ENCODE results near the gene PAFAH1B2. TPM values are rescaled to one million over a fixed set of nuclear protein-coding genes. Genes with fewer than 3 reads are reported as not detected.

PAFAH1B2 gene
- polyA plus RNA-seq, 6 donors from 2014 or later: 18.0 to 23.3 (median 20.9) TPM

DNA sequence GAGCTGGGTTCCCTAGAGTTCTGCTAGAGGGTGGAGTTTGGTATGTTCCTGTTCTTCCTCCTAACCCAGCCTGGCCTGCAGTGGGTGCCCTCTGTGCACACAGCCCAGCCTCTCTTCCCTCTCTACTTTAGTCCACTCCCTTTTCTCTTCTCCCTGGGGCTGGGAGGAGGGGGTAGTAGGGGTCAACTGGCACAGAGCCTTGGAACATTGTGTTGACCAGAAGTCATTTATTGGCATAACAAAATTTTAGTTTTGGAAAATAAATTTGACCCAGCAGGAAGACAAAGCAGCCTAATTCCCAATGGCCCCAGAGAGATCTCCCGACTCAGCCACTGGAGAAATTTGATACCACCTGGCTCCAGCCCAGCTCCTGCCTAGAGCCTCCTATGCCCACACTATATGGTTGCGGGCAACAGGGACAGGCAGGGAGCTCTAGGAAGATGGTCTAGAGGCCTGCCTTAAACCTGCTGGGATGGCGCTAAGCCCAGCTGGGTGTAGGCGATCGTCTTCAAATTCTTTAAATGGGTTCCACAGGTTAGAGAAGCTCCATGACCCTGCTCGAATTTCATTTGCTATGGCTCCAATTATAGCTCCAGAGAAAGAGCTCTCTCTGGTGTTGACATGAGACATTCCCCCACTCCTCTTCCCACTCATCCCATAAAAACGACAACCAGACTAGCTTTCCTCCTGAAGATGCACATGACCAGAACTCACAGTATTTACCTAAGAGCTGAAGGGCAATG lies 77.9 kb downstream of the PAFAH1B2 start:
- H3K36me3 Mint-ChIP-seq: peaks cover 9 to 20% of the 10 kb centered on the region in 2 donors

DNA sequence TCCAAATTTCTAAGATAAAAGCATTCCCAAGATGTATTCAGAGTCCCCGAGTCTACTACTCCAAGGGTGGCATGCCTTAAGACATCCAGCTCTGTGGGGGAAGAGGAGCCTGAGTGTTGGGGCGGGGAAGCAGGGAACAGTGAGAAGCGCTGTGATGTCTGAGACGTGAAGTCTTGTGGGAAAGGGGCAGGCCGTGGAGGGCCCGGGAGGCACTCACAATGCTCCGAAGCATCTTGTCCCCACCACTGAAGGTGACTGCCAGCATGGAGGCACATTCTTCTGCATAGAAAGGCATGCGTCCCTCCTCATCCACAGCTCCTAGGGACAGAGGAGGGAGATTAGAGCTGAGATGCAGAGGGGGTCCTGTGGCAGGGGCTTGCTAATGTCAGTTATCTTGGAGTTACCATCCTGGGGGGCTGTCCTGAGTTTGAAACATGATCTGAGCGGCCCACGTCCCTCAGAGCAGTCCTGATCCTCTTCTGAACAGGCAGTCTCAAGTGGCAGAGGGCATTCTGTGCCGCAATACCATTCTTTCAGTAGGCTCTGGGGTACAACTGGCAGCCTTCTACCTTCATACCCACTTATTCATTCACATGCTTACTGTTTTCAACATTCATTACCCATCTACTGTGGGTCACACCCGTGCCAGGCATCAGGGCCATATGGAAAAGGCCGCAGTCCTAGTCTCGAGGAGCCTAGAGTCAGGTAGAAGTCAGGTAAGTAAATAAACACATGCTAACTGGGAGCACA lies 79.1 kb downstream of the PAFAH1B2 start:
- Mint-ChIP-seq H3K27ac (peak overlapping the region in 1 of 6 donors; percentile 77), H3K36me3 (peaks cover 13 to 24% of the 10 kb centered on the region in 2 donors), H3K9me3 (no peaks in the 10 kb centered on the region), H3K4me3 (no peak overlapping the region), H3K27me3 (no peaks in the 10 kb centered on the region), H3K4me1 (peaks cover 9 to 20% (median 15%) of the 10 kb centered on the region in 3 donors)
- ATAC-seq (ENCODE audit: low read depth in 2 of 2) (no peak), DNase-seq (no peak)

More for the DNA sequence above, 77.9 kb downstream of the PAFAH1B2 start:
- peaks cover 7 to 17% (median 10%) of the 10 kb centered on the region in 3 donors for H3K4me1 Mint-ChIP-seq
- no peak for ATAC-seq (ENCODE audit: low read depth in 2 of 2)
- H3K9me3 Mint-ChIP-seq: no peaks in the 10 kb centered on the region
- peak overlapping the region in 4 of 6 donors; percentile 6 to 79 (median 68) for H3K27ac Mint-ChIP-seq
- no peak for DNase-seq
- no peaks in the 10 kb centered on the region for H3K27me3 Mint-ChIP-seq
- no peak overlapping the region for H3K4me3 Mint-ChIP-seq

DNA sequence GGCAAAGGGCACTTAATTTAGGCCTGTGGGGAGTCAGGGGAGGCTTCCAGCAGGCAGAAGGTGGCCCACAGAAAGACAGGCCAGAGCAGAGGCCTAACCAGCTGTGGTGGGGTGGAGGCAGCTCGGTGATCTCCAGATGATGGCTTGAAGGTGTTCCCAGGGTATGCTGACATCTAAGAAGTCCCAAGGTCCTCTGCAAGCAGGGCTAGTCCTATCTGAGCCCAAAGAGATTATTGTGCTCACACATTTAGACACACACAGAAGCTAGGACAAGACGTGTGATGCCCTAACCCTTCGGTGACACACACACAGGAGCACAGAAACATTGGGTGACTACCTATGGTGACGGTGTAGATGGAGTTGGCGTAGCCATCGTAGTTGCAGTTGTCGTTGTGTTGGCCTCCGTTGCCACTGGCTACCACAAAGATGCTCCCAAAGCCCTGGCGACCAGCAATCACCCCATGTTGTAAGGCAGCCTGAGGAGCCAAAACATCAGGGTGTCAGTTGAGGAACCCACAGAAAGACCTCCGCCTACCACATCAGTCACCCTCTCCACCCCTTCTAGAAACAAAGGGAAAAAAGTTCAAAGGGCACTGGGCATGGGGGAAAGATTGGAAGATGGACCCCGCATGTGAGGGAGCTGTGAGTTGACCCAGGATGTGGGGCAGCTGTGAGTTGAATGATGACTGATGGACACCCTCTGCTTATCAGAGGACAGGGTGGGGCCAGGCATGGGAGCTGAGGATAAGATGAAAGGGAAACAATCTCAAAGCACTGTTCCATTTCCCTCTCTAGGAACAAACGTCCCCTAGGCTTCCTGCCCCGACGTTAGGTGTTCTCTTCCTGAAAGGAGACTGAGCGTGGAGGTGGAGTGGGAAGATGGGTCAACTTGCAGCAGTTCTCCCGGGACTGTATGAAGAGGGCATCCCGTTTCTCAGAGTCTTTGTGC lies 79.9 kb downstream of the PAFAH1B2 start:
- no peaks in the 10 kb centered on the region for H3K9me3 Mint-ChIP-seq
- H3K27ac Mint-ChIP-seq: peak overlapping the region in 3 of 6 donors; percentile 15 to 66 (median 58)
- peaks cover 11 to 28% (median 19%) of the 10 kb centered on the region in 3 donors for H3K4me1 Mint-ChIP-seq
- no peak for ATAC-seq (ENCODE audit: low read depth in 2 of 2)
- H3K4me3 Mint-ChIP-seq: no peak overlapping the region
- H3K36me3 Mint-ChIP-seq: peaks cover 15 to 22% of the 10 kb centered on the region in 2 donors
- no peak for DNase-seq
- no peaks in the 10 kb centered on the region for H3K27me3 Mint-ChIP-seq

DNA sequence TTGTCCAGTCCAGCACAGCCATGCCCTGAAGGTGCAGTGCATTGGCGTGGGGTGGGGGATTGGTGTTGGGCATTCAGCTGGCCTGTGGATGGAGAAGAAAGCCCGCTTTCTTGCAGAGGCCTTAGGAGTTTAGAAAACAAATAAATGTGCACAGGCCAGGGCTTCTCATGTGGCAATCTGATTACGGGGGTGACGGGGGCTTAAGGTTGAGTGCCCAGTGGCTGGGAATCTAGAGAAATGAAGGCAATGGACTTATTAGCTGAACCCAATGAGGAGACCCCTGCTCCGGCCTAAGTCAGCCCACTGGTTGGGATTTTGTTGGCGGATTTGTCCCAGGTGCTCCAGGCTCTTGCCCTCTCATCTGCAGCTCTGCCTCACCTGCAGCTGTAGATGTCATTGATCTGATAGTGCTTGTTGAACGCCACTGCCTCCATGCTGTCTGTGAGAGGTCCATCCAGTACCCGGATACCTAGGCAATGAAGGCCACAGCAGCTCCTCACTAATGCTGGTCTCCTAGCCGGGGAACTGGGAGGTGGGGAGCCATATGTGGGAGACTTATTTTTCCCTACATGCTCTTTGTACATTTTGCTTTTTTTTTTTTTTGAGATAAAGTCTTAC lies 81.6 kb downstream of the PAFAH1B2 start:
- DNase-seq (no peak), ATAC-seq (ENCODE audit: low read depth in 2 of 2) (no peak)
- H3K9me3 Mint-ChIP-seq: no peaks in the 10 kb centered on the region
- no peak overlapping the region for H3K4me3 Mint-ChIP-seq
- H3K27me3 Mint-ChIP-seq: no peaks in the 10 kb centered on the region
- H3K27ac Mint-ChIP-seq: peak overlapping the region in 1 of 6 donors; percentile 84
- peaks cover 10 to 15% of the 10 kb centered on the region in 2 donors for H3K36me3 Mint-ChIP-seq
- peaks cover 23 to 35% (median 33%) of the 10 kb centered on the region in 3 donors for H3K4me1 Mint-ChIP-seq

Other genes starting within 250 kb of the PAFAH1B2 start
- gene SIK3, start 45.9 kb upstream of the PAFAH1B2 start, polyA plus RNA-seq (ENCODE audit: low read depth in 6 of 6): 10 to 100 TPM; 27.7 to 52.1 (median 35.6) TPM
- gene SIDT2, start 34.5 kb downstream of the PAFAH1B2 start, polyA plus RNA-seq (ENCODE audit: low read depth in 6 of 6): 100 to 1,000 TPM in 1 of 6 donors, 10 to 100 TPM in 5; 19.2 to 126 (median 80.7) TPM
- 10 to 100 TPM in 2 of 6 donors, 1 to 10 TPM in 3, not detected in 1; 5.2 to 11.5 (median 6.8) TPM for gene TAGLN, start 55.1 kb downstream of the PAFAH1B2 start, polyA plus RNA-seq (ENCODE audit: low read depth in 6 of 6)
- gene PCSK7, start 87.8 kb downstream of the PAFAH1B2 start, polyA plus RNA-seq (ENCODE audit: low read depth in 6 of 6): 10 to 100 TPM; 27.8 to 61.9 (median 32.2) TPM
- 10 to 100 TPM in 4 of 6 donors, 1 to 10 TPM in 2; 1.4 to 15.5 (median 13.4) TPM for gene RNF214, start 88.4 kb downstream of the PAFAH1B2 start, polyA plus RNA-seq (ENCODE audit: low read depth in 6 of 6)
- gene BACE1-AS, start 147.1 kb downstream of the PAFAH1B2 start, polyA plus RNA-seq (ENCODE audit: low read depth in 6 of 6): 1 to 10 TPM in 1 of 6 donors, under 1 TPM in 3, not detected in 2; 0.29 to 1.2 (median 0.58) TPM
- 1 to 10 TPM in 1 of 6 donors, under 1 TPM in 2, not detected in 3; 0.05 to 1.0 (median 0.07) TPM for gene BACE1, start 172.0 kb downstream of the PAFAH1B2 start, polyA plus RNA-seq (ENCODE audit: low read depth in 6 of 6)
- 10 to 100 TPM in 4 of 6 donors, 1 to 10 TPM in 2; 4.7 to 24.4 (median 13.6) TPM for gene CEP164, start 183.6 kb downstream of the PAFAH1B2 start, polyA plus RNA-seq (ENCODE audit: low read depth in 6 of 6)

Data from naive B cell (primary cell).